Lower leg skin (tissue), 4 donors: Measurements from ENCODE around the gene TOX2. TPM values are rescaled to one million over a fixed set of nuclear protein-coding genes. Genes with fewer than 3 reads are reported as not detected.

Source experiments
- DNase-seq, 2 donors: peaks; one replicate each; pipeline ENCODE4 v3.0.0-alpha.2; 2019; ENCODE audit warnings: low spot score in 2 of 2
- H3K4me3 ChIP-seq: fragments of 200-600 bp; sonication (generic); 2 replicates; pipeline ENCODE4 v1.5.1; 2017; ENCODE audit warnings: mild to moderate bottlenecking, low read depth; ENCODE audit not compliant: poor library complexity, severe bottlenecking
- POLR2A ChIP-seq, 2 donors: fragments of 450-650 bp; IDR thresholded peaks; one replicate each; pipeline ENCODE4 v1.6.1; 2016 to 2017; ENCODE audit warnings: antibody characterized with exemption in 2 of 2, mild to moderate bottlenecking in 1 of 2, moderate library complexity in 1 of 2
- WGBS, 2 donors: methylation state at CpG; one replicate each; pipeline ENCODE4 v1.1.5; 2018; 5-methylcytosine and 5-hydroxymethylcytosine counted together
- intact Hi-C: fragments of 100-400 bp; cut with DNase I; formaldehyde crosslinking; loops from one replicate; pipeline ENCODE4 v1.15.0; 2023; ENCODE audit warnings: low total_unique reads
- total RNA-seq, 4 donors: library from RNA; depleted of rRNA; stranded (reverse); fragments of >200 nt; gene quantifications; one replicate each; pipeline ENCODE4 v1.1.0, GENCODE V29; 2016
- TF ChIP-seq, protein P1 (sequence below), 3 donors: fragments of 450-650 bp; IDR thresholded peaks; one replicate each; pipeline ENCODE4 v1.5.1; 2016; ENCODE audit warnings: antibody characterized with exemption in 3 of 3, mild to moderate bottlenecking in 3 of 3, moderate library complexity in 2 of 3

TOX2 gene
- total RNA-seq, 4 donors from 2014 or later: 1.8 to 5.2 (median 1.9) TPM

DNA sequence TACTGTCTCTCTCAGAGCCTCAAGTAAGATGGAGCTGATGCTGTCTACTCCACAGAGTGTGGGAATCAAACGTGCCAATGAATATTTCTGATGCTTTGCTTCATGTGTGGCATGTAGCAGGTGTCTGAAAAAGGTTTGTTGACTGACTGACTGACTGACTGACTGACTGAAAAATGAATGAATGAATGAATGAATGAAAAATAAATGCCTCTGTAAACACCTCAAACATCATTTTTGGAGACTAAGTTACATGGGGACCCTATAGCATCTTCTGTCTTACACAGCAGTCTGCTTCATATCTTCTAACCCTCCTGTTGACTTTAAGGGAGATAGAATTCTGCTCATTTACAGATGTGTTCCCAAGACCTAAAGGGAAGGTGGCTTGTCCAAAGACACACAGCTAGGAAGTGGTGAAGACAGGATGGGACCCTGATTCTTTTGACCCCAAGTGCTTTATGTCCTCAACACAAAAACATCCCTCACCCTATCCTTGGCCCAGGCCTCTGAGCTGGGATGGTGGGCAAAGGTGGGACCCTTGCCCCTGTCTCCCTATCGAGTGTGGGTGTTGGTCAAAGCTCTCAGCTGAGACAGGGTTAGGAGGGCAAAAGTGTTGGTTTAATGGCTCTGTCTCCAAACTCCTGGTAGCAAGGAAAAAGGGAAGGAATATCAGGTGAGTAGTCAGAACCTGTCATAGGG is 104.4 kb downstream of the TOX2 start:
- peak in 1 of 2 donors; percentile 46 for DNase-seq
- H3K4me3 ChIP-seq: no peak overlapping the region
- intact Hi-C loops: no loop called here
- 70 to 74% methylated on average over 2 of the region's 2 CpGs for WGBS, 2 donors
- no peak for TF ChIP-seq POLR2A (IDR thresholded peaks at IDR 0.05)
- TF ChIP-seq, protein P1, sequence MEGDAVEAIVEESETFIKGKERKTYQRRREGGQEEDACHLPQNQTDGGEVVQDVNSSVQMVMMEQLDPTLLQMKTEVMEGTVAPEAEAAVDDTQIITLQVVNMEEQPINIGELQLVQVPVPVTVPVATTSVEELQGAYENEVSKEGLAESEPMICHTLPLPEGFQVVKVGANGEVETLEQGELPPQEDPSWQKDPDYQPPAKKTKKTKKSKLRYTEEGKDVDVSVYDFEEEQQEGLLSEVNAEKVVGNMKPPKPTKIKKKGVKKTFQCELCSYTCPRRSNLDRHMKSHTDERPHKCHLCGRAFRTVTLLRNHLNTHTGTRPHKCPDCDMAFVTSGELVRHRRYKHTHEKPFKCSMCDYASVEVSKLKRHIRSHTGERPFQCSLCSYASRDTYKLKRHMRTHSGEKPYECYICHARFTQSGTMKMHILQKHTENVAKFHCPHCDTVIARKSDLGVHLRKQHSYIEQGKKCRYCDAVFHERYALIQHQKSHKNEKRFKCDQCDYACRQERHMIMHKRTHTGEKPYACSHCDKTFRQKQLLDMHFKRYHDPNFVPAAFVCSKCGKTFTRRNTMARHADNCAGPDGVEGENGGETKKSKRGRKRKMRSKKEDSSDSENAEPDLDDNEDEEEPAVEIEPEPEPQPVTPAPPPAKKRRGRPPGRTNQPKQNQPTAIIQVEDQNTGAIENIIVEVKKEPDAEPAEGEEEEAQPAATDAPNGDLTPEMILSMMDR (IDR thresholded peaks at IDR 0.05): no peak

DNA sequence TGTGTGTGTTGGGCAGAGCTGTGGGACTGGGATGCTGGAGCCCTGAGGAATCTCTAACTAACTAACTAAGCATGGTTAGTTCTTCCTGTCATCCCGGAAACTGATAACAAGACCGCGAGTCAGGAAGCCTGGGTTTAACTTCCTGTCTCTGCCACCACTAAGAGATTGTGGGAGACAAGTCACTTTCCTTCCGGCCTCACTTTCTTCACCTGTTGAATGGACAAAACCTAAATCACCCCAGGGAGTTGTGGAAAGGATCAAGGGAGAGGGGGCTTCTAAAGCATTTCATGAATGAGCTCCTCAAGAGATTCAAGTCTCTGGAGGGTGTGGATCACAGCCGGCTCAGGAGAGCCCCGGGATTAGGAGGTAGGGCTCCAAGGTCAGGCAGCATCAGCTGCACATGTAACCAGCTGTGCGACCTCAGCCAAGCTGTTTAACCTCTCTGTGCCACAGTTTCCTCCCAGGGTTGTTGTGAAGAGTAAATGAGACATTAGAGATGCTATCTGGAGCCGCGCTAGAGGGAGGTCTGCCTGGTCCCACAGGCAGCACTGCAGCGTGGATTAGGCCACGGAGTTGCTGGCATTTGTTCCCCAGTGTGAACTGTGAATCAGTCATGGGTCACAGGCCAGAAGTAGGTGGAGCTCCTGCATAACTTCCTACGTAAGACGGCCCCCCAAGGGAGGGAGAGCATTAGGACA is 105.1 kb downstream of the TOX2 start:
- TF ChIP-seq, protein P1 (IDR thresholded peaks at IDR 0.05): no peak
- no peak for TF ChIP-seq POLR2A (IDR thresholded peaks at IDR 0.05)
- intact Hi-C loops: loop anchor here (5.0 kb wide), 1 partner anchor 592 kb away; no protein-coding TSS in a partner anchor
- no peak overlapping the region for H3K4me3 ChIP-seq
- WGBS, 2 donors: 47 to 57% methylated on average over 13 of the region's 13 CpGs
- peak in 1 of 2 donors; percentile 64 for DNase-seq

DNA sequence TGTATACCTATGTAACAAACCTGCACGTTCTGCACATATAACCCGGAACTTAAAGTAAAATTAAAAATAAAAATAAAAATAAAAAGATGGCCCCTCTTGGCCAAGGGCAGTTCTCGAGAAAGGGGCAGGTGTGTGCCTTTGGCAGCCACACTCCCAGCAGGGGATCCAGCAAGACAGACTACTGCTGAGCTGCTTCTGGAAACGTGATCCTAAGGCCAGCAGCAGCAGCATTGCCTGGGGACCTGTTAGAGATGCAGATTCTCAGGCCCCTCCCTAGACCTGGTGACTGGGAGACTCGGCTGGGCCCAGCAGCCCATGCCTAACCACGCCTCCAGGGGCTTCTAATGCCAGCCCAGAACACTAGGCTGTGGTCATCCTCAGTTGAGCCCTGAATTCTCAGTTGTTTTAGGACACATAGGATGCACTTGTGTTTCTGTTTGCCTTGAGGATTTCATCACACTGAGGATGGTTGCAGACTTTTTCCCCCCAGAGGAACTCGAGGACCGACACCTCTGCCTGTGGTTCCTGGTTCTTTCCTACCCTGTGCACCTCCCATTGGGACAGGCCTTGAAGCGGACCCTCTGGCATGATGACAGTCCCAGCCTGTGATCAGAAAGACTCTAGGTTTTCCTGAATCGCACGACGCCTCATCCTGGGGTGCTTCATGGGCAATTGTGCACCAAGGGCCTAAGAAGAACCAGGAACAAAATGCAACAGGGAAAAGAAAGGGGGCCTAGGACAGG is 105.9 kb downstream of the TOX2 start:
- no peak for TF ChIP-seq POLR2A (IDR thresholded peaks at IDR 0.05)
- TF ChIP-seq, protein P1 (IDR thresholded peaks at IDR 0.05): no peak
- 76 to 77% methylated on average over 12 of the region's 12 CpGs for WGBS, 2 donors
- DNase-seq: peak in 1 of 2 donors; percentile 69
- intact Hi-C loops: loop anchor here (5.0 kb wide), 1 partner anchor 593 kb away; no protein-coding TSS in a partner anchor
- no peak overlapping the region for H3K4me3 ChIP-seq

DNA sequence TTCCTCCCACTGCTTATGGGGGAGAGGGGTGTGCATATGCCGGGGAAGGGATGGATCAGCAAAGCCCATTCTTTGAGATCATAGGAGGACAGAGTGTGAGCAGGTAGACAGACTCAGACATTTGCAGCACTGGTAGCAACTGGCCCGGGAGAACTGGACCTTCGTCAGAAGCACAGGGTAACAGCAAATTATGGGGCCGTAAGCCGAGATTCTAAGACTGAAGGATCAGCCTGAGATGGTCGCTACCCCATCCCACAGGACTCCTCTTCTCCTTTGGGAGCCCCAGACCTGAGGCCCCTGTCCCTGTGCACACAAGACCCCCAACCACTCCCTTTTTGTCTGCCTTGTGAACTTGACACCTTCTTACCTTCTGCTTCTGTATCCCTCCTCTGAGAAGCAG is 106.5 kb downstream of the TOX2 start:
- WGBS, 2 donors: 92% methylated on average over 6 of the region's 6 CpGs
- no peak for TF ChIP-seq POLR2A (IDR thresholded peaks at IDR 0.05)
- TF ChIP-seq, protein P1 (IDR thresholded peaks at IDR 0.05): no peak
- no peak overlapping the region for H3K4me3 ChIP-seq
- intact Hi-C loops: loop anchor here (5.0 kb wide), 1 partner anchor 594 kb away; no protein-coding TSS in a partner anchor
- DNase-seq: peak in 1 of 2 donors; percentile 40

DNA sequence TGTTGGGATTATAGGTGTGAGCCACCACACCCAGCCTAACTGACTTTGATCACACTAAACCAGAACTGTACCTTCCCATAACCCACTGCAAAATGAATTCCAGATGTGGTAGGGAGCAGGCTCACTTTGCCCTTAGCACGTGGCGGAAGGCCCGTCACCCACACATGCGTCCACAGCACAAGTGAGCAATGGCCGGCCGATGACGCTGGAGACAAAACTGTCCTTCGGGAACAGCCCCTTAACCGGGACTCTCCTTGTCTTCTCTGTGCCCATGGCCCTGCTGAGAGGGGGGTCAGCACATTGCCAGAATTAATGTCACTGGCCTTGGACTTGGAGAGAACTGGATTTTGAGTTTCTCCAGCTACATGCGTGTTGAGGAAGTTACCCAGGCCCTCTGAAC is 107.2 kb downstream of the TOX2 start:
- no peak overlapping the region for H3K4me3 ChIP-seq
- intact Hi-C loops: loop anchor here (5.0 kb wide), 1 partner anchor 595 kb away; no protein-coding TSS in a partner anchor
- peak in 1 of 2 donors; percentile 32 for DNase-seq
- TF ChIP-seq POLR2A (IDR thresholded peaks at IDR 0.05): no peak
- TF ChIP-seq, protein P1 (IDR thresholded peaks at IDR 0.05): no peak
- WGBS, 2 donors: 86 to 88% methylated on average over 10 of the region's 10 CpGs
